HG03432 (cell line): ENCODE results near the gene FNDC10.
"Not testable (repeated sequence)": the region's sequence is repeated elsewhere in the genome, so short reads cannot be mapped to it uniquely, and the experiment has no call there.

Experiments
- ATAC-seq: cut with Tn5 transposase; IDR thresholded peaks from one replicate; pipeline ENCODE4 v1.9.1; 2021; ENCODE audit warnings: mild to moderate bottlenecking, moderate library complexity; ENCODE audit not compliant: unreplicated experiment

The FNDC10 gene

DNA sequence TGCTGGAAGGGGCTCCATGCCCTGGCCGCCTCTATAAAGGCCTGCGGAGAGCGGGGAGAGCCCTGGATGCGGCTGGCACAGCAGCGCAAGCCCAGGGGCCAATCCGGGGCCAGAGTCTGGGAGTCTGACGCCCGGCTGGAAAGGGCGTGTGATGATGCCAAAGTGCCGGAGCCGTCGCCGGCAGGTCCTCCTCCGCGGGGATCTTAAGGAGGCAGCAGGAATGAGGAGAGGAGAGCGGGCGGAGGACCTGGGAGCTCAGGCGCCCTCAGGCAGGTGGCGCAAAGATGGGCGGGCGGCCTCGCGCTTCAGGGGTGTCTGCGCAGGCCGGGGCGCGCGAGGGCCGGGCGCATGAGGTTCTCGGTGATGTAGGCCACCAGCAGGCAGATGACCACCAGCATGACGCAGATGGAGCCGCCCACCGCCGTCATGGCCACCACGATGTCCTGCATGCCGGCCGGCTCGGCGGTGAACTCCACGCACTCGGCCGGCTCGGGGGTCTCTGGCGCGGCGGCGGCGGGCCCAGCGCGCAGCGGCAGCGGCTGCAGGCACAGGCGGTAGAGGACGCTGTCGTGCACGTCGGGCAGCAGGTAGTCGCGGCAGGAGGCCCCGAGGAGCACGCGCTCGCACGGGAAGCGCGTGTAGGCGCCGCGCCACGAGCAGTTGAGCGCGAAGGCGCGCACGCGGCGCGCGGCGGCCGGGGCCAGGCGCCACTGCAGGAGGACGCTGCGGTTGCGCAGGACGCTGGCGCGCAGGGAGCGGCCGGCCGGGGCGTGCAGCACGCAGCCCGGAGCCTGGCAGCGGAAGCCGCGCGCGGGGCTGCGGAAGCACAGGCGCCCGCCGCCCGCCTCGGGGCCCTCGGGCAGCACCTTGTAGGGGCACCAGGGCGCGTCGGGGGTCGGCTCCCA is 653 bp downstream of the FNDC10 start:
- ATAC-seq: no peak

DNA sequence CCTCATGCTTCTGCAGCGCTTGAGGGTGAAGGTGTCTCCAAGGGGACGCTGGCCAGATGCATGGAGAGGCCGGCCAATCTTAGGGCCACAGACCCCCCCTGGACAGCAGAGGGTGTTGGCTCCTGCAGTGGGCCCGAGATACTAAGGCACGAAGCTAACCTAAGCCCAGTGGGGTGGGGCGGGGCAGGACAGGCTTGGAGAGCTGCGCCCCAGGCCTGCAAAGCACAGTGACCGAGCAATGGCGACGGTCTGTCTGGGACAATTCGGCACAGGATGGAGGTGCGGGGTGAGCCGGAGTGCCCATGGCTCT is 1.3 kb downstream of the FNDC10 start:
- ATAC-seq: no peak

DNA sequence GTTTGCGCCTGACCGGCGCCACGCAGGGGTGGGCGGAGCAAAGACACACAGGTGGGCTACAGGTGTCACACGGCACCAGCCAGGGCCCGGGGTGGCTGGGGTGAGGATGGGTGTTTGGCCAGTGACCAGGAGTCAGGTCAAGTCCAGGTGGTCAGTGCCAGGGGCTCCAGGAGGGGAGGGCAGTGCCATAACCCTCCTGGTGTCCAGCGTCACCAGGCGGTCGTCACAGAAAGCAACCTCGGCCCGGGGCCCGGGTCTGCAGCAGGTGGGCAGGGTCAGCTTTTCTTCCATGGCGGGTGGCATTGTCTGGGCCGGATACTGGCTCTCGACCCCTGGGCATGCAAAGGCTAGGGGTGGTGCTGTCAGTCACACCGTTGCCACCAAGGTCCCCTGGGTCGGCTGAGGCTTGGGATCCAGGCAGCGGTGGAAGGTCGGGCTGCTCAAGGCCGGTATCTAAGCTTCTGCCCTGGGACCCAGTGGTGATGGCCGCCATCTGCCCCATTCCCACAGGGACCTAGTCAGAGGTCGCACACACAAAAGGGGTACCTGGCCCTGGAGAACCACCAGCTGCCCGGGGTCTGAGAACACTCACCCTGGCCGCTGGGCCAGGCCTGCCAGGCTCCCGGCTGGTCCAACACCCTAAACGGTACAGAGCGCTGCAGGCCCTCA is 1.8 kb downstream of the FNDC10 start:
- ATAC-seq: no peak

DNA sequence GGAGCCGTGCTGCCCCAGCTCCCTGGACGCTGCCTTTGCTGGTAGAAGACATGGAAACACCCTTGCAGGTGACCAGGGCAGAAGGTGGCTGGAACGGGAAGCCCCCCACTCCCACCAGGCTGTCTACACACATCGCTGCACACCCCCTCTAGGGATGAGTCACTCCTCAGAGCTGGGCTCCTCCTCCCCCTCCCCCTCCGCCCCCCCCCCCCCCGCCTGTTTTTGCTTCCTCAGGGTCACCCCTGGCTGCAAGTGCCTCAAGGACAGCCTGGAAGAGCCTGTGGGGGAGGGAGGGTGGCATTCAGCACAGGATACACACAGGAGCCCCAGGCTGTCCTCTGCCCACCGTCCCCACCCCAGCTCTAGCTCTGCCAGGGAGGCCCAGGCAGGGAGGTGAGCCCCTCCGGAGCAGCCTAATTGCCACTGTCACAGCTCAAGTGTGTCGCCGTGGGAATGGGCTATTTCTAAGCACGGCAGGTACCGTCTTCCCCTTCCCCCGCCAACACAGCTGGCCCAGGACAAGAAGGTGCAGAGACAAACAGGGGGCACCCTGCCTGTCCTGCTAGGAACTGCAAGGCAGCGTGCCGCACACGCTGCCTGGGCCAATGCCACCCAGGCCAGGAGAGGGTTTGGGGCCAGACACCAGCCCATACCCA is 2.5 kb downstream of the FNDC10 start:
- ATAC-seq: no peak

DNA sequence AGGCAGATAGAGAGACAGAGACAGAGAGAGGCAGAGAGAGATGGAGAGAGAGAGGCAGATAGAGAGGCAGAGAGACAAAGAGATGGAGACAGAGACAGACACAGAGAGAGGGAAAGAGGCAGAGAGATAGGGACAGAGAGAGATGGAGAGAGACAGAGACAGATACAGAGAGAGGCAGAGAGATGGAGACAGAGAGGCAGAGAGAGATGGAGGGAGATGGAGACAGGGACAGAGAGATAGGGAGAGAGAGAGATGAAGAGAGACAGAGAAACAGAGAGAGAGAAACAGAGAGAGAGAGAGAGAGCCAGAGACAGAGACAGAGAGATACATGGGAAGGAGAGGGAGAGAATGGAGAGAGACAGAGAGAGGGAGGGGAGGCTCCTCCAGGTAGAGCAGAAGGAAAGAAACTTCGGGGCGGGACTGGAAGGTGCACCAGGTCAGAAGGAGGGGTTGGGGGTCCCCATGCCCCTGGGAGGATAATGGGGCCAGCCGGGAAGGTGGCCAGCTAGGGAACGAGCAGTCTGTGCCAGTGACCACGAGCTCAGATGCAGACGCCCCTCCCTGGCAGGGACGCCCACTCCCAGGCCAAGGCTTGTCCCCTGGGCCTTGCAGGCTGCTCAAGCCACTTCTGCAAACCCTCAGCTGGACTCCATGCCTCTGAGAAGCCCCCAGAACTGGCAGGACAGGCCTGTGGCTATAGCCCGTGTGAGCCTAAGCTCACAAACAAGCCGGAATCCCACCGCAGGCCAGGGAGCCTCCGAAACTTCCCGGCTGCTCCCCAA is 3.3 kb downstream of the FNDC10 start:
- ATAC-seq: no peak

DNA sequence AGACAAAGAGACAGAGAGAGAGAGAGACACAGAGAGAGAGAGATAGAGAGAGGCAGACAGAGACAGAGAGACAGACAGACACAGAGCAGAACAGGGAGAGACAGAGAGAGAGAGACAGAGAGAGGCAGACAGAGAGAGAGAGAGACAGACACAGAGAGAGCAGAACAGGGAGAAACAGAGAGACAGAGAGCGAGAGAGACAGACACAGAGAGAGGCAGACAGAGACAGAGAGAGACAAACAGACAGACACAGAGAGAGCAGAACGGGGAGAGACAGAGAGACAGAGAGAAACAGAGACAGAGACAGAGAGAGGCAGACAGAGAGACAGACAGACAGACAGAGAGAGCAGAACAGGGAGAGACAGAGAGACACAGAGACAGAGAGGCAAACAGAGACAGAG is 4.6 kb downstream of the FNDC10 start:
- not testable (repeated sequence) for ATAC-seq

DNA sequence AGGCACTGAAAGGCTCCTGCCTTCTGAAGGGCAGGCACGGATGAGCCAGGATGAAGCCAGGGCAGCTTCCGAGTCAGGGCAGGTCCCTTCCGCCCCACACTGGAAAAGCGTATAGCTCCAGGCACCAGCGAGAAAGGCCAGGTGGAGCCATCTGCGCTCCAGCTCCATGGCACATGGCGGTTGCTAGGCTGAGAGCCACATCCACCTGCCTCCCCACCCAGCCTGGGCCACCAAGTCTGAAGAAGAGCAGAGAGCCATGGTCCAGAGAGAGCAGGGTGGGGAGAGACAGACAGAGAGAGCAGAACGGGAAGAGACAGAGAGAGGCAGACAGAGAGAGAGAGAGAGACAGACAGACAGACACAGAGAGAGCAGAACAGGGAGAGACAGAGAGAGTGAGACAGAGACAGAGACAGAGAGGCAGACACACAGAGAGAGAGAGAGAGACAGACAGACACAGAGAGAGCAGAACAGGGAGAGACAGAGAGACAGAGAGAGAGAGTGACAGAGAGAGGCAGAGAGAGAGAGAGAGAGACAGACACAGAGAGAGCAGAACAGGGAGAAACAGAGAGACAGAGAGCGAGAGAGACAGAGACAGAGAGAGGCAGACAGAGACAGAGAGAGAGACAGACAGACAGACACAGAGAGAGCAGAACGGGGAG is 5.2 kb downstream of the FNDC10 start:
- ATAC-seq: no peak

DNA sequence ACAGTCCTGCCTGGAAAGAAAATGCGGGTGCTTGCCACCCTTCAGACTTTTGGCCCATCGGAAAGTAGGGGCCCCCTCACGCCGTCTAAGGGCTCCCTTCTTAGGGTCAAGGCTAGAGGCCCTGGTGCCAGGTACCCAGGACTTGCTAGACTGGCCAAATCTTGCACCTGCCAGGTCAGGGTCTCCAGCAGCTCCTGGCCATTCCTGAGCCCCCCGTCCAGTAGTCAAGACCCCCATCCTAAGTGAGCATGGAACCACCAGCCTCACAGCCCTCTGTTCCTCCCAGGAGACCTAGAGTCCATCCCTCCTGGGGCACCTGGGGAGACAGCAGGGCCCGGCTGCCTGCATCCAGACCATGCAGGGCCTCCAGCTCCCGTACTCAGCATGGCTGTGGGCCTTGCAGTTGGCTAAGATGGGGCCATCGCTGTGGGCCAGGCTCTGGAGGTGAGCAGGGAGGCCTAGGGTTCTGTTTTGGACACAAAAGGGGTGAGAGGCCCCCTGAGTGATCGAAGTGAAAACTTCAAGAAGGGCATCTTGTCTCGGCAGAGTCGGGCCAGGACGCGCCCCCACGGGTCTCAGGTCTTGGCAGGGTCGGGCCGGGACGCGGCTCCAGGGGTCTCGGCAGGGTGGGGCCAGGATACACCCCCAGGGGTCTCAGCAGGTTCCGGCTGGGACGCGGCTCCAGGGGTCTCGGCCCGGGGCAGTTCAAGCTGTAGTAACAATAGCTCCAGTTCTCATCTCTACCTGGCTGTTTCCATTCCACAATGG is 5.9 kb downstream of the FNDC10 start:
- no peak for ATAC-seq

DNA sequence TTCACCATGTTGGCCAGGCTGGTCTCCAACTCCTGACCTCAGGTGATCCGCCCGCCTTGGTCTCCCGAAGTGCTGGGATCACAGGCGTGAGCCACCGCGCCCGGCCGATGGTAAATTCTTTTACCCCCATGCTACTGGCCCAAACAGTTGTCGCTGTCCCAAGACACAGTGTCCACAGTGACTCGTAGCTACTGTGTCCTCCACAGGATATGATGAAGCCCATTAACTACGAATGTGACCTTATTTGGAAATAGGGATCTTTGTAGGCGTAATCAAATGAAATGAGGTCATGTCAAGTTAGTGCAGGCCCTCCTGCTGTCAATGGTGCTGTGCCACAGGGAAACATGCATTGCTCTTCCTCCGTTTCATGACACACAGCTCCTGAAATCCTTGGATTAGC is 8.5 kb downstream of the FNDC10 start:
- no peak for ATAC-seq

DNA sequence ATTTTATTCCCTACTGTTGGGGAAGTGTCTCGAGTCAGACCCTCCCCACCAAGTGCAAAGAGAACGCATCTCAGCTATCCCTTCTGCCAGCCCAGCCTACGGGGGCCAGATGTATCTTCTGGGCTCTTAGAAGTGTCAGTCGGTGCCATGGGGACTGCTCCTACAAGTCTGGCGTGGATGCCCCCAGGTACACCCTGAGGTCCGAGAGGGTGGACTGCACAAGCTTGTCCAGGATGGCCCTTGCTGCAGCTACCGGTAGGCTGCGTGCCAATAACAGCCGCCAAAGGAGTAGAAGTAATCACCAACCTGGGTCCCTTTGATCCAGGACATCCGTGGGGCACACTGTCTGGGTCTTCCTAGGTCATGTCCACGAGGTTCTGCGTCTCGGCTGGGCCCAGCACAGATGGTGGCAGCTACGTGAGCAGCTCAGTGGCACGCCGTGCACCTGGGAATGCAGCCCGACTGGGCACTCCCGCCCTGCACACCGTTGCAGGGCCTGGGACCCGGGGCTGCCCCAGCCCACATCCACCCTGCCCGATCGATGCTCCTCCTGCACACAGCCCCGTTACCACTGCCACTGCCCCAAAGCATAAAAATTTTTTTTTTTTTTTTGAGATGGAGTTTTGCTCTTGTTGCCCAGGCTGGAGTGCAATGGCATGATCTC is 16.5 kb downstream of the FNDC10 start:
- no peak for ATAC-seq

DNA sequence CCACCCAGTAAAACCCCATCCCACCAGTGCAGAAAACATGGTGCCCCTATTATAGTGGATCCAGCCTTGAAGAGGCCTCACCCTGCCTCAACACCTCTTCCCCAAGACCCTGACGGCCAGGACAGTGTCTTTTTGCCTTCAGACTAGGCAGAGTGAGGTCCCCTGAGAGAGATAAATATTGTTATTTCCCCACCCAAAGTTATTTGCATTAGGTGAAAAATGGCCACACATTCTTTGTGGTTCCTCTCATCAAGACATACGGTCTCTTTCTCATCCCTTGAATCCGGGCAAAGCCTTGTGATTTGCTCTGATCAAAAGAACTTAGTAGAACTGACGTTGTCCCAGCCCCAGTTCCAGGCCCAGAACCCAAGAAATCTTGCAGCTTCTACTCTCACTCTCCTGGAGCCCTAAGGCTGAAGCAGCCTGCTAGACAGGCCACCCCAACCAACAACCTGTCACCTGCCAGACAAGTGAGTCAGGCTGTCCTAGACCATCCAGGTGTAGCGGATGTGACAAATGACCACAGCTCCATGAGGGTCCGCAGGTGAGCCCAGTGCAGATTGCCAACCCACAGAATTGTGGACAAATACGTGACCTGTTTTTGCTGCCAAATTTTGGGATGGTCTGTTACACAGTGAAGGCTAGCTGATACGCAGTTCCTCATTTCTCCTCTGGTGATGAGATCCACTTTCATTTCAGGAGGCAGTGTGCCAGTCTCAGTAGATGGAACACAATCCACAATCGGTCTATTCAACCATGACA is 17.2 kb downstream of the FNDC10 start:
- ATAC-seq: no peak

DNA sequence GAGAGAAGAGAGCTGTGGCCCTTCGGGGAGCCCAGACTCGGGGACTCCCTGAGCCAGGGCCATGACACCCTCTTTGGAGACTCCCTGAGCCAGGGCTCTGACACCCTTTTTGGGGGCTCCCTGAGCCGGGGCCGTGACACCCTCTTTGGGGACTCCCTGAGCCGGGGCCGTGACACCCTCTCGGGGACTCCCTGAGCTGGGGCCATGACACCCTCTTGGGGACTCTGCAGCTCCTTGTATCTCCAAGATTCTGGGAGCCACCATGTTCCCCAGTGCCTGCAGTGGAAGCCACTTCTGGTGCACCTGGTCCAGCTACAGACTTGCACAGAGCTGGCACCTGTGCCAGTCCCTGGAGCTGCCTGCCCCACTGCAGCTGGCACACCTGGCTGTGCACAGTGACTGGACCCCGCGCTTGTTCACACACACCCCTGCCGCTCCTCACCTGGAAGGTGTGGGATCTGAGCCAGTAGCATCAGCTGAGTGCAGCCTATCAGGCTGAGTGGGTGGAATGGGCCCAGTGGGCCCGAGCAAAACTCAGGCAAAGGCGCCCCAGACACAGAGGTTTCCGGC is 21.5 kb downstream of the FNDC10 start:
- no peak for ATAC-seq

DNA sequence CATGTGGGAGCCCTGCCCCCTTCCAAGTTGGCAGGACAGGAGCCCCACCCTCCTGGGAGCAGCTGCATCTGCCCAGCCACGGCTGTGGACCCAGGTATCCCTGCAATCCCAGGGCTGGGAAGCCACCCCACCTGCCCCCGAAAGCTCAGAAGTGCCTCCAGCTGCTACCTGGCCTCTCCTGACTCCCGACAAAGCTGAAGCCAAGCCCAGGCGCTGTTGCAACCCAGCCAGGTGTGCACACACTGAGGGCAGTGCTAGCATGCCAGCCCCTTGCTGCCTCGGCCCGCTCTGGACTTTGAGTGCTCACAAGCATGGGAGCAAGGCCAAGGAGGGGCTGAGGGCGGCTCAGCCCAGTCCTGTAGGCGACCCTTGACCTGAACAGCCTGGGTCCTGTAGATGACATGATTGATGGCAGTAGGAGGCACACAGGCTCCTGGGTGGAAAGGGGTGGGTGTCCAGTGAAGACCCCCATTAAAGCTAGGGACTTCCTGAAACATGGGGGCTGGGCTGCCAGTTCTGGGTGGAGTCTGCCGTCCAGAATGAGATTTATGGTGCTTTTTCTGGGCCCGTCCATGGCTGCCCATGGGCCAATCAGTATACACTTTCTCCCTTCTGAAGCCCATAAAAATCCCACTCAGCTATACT is 22.4 kb downstream of the FNDC10 start:
- no peak for ATAC-seq

DNA sequence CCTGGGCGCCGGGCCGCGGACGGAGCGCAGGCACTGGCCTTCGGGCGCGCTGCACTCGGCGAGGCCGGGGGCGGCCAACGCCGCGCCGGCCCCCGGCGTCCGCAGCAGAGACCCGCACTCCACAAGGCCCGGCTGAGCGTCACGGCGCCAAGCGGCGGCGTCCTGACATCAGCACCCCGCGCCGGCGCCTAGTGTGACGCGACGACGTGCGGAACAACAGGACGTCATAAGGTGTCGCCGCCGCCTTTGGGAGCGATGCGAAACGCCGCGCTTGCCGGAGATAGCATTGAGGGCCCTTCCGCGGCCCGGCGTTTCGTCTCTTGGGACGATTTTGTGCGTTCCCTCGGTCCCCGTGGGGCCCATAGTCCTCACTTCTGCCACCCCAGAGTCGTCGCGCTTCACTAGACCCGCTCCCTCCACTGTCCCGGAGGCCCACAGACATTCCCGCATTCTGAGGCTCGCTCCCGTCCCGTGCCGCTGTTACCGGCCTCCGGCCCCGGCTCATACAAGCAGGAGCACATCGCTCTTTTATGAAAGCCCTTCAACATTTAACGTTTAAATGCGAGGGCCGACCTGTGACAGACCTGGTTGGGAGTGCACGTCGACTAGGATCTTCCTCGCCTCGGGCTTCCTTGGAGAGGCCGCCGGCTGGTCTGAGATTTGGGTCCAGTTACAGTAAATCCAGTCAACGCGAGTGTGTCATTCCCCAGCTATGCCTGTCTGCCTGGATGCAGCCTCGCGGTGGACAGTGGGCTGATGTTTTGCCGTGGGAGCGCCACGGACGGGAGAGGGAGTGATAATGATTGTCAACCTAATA is 25.0 kb downstream of the FNDC10 start, which contains the start of gene SSU72:
Gene SSU72 (minus strand): TSS at position 143 of the 817 bp plus-strand sequence. CDS start 306 bp downstream, outside the sequence.
- peak; percentile 79 for ATAC-seq

DNA sequence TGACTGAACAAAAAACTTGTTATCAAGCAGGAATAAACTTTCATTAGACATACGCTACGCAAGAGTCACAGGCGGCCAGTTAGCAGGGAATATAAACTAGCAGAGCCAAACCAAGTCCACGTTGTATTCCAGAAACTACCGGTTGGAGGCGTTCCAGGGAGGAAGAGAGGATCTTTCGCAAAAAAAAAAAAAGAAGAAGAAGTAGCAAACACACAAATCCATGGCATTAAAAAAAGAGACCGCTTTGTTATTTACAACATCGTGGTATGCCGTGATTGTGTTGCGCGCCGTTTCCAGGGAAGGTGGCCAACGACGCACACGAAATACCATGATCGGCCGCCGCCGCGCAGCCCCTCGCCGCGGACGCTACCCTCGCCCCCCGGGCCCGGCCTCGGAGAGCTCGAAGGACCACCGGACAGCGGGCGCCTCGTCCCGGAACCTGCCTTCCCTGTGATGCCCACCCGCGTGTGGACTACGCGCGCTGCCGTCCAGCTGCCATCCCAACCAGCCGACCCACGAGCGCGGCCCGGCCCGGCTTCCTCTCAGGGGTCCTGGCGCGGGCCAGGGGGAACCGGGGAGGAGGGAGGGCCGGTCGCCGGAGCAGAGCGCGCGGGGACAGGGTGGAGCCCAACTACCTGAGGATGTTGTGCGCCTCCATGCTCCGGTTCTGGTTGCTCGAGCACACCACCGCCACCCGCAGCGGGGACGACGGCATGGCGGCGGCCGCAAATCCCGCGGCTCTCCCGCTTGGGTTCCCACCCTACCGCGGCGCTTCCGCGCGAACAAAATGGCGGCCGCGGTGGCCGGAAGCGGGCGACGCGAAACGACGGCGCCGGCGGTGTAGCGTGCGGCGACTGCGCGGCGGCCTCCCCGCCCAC is 25.9 kb downstream of the FNDC10 start:
- peak; percentile 69 for ATAC-seq

DNA sequence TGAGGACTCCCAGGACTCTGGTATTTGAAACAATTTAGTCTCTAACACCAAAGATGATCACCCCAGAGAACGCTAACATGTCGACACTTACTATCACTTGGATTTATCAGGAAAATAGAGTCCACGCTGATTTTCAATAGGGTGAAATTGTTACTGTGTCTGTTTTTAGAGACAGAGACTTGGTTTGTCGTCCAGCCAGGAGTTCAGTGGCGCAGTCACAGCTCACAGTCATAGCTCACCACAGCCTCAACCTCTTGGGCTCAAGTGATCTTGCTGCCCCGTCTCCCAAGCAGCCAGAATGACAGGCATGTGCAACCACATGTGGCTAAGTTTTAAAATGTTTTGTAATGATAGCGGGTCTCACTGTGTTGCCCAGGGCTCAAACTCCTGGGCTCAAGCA is 30.6 kb downstream of the FNDC10 start:
- ATAC-seq: no peak
